SK-N-MC (cell line): Measurements from ENCODE around the gene GPR158.

Source experiments
- EZH2 ChIP-seq: fragments of 200-600 bp; sonication (generic); IDR thresholded peaks from one replicate; pipeline ENCODE4 v1.6.1; 2017; ENCODE audit warnings: antibody characterized with exemption
- FOXP2 ChIP-seq: optimal IDR thresholded peaks from 2 replicates; pipeline ENCODE3; 2011; ENCODE audit warnings: mild to moderate bottlenecking, moderate library complexity; ENCODE audit not compliant: insufficient read depth; ENCODE audit errors: extremely low read length, control extremely low read depth
- POLR2AphosphoS5 ChIP-seq: IDR thresholded peaks from 2 replicates; pipeline ENCODE4 v1.6.1; 2012; ENCODE audit warnings: mild to moderate bottlenecking, low read depth, low read length, borderline replicate concordance

DNA sequence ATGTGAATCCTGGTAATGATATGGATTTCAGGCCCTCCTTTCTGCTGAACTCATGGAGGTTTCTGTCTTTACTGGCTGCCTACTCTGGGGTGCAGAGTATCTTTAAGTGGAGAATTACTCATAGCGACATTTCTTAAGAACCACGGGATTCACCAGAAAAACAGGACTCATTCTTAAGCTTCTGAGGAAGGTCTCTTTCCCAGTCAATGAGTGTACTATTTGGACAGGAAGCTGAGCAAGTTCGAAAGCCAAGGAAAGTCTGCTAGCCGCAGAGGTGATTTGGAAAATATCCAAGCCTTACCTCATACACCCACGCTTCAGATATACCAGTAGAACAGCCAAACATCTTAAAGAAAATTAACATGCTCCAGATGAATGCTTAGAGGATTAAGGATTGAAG, 381.7 kb downstream of the GPR158 start:
- TF ChIP-seq EZH2: no peak
- TF ChIP-seq POLR2AphosphoS5: no peak
- TF ChIP-seq FOXP2: no peak
